CD14-positive monocyte (primary cell): ENCODE results near the gene TNFRSF19. TPM values are rescaled to one million over a fixed set of nuclear protein-coding genes. Genes with fewer than 3 reads are reported as not detected.

ENCODE experiments used
- DNase-seq, 3 donors: peaks; one replicate each; pipeline ENCODE4 v3.0.0-alpha.2; 2011 to 2022
- H2AFZ ChIP-seq: 2 replicates; pipeline ENCODE4 v1.6.0; 2012; ENCODE audit warnings: mild to moderate bottlenecking, low read depth, low read length, inconsistent platforms; ENCODE audit not compliant: insufficient read depth, poor library complexity, severe bottlenecking
- H3K27ac ChIP-seq, 2 donors: 1 replicate in 1 of 2; 2 replicates in 1 of 2; pipeline ENCODE4 v1.5.1; 2012 to 2013; ENCODE audit warnings: low read length in 2 of 2, control low read depth in 1 of 2, inconsistent platforms in 1 of 2, low read depth in 1 of 2, mild to moderate bottlenecking in 1 of 2
- H3K27me3 ChIP-seq, 2 donors: one replicate each; pipeline versions ENCODE4 v1.6.0 to v1.6.1; 2011 to 2013; ENCODE audit warnings: low read length in 2 of 2; ENCODE audit not compliant: control insufficient read depth in 2 of 2, insufficient read depth in 2 of 2
- H3K36me3 ChIP-seq, 2 donors: replicated peaks in 1 of 2; 1 replicate in 1 of 2; 2 replicates in 1 of 2; pipeline versions ENCODE4 v1.5.1 to v1.6.1; 2012 to 2013; ENCODE audit warnings: low read length in 2 of 2, control low read depth in 1 of 2, inconsistent platforms in 1 of 2, mild to moderate bottlenecking in 1 of 2; ENCODE audit not compliant: insufficient read depth in 2 of 2, control insufficient read depth in 1 of 2
- H3K4me1 ChIP-seq, 2 donors: 1 replicate in 1 of 2; 2 replicates in 1 of 2; pipeline versions ENCODE4 v1.5.1 to v1.6.1; 2012 to 2013; ENCODE audit warnings: low read length in 2 of 2, control low read depth in 1 of 2, inconsistent platforms in 1 of 2, mild to moderate bottlenecking in 1 of 2, moderate library complexity in 1 of 2; ENCODE audit not compliant: insufficient read depth in 2 of 2, control insufficient read depth in 1 of 2
- H3K4me2 ChIP-seq: replicated peaks from 2 replicates; pipeline ENCODE3; 2012; ENCODE audit warnings: low read length, moderate library complexity, mild to moderate bottlenecking; ENCODE audit not compliant: poor library complexity, severe bottlenecking; ENCODE audit errors: extremely low read depth
- H3K4me3 ChIP-seq, 3 experiments: fragments of 200-600 bp in 1 of 3; sonication (generic) in 1 of 3; replicated peaks in 1 of 3; 1 replicate in 2 of 3; 2 replicates in 1 of 3; pipeline ENCODE4 v1.5.1; 2011 to 2013; ENCODE audit warnings: low read length in 3 of 3, mild to moderate bottlenecking in 3 of 3, control low read depth in 2 of 3, low read depth in 2 of 3, inconsistent platforms in 1 of 3, moderate library complexity in 1 of 3
- H3K79me2 ChIP-seq: 2 replicates; pipeline ENCODE4 v1.6.0; 2012; ENCODE audit warnings: mild to moderate bottlenecking, control low read depth, inconsistent platforms, low read length, moderate library complexity; ENCODE audit not compliant: insufficient read depth
- H3K9ac ChIP-seq: 2 replicates; pipeline ENCODE4 v1.6.0; 2017; ENCODE audit warnings: low read length, mild to moderate bottlenecking; ENCODE audit not compliant: insufficient read depth, poor library complexity, severe bottlenecking
- H3K9me3 ChIP-seq, 2 donors: replicated peaks in 1 of 2; 1 replicate in 1 of 2; 2 replicates in 1 of 2; pipeline versions ENCODE4 v1.5.1 to v1.6.1; 2012 to 2013; ENCODE audit warnings: low read length in 2 of 2, control low read depth in 1 of 2; ENCODE audit not compliant: control insufficient read depth in 1 of 2, insufficient read depth in 1 of 2
- H4K20me1 ChIP-seq: 2 replicates; pipeline ENCODE4 v1.6.0; 2012; ENCODE audit warnings: mild to moderate bottlenecking, low read length, control low read depth, moderate library complexity; ENCODE audit not compliant: insufficient read depth
- H3K27ac Mint-ChIP-seq, 7 donors: one replicate each; pipeline ENCODE4 v1.8.0; 2020; ENCODE audit warnings: mild to moderate bottlenecking in 7 of 7, mixed read lengths in 7 of 7, moderate library complexity in 6 of 7, inconsistent platforms in 2 of 7
- H3K27me3 Mint-ChIP-seq, 3 donors: one replicate each; pipeline ENCODE4 v1.8.0; 2021 to 2022; ENCODE audit warnings: low read depth in 3 of 3, mild to moderate bottlenecking in 3 of 3, mixed read lengths in 3 of 3, moderate library complexity in 3 of 3, inconsistent platforms in 1 of 3
- H3K36me3 Mint-ChIP-seq, 2 donors: one replicate each; pipeline ENCODE4 v1.8.0; 2020; ENCODE audit warnings: mixed read lengths in 2 of 2, inconsistent platforms in 1 of 2, mild to moderate bottlenecking in 1 of 2
- H3K4me1 Mint-ChIP-seq: one replicate; pipeline ENCODE4 v1.8.0; 2020; ENCODE audit warnings: mild to moderate bottlenecking, mixed read lengths
- H3K4me3 Mint-ChIP-seq, 2 donors: one replicate each; pipeline ENCODE4 v1.8.0; 2020; ENCODE audit warnings: mild to moderate bottlenecking in 2 of 2, mixed read lengths in 2 of 2, moderate library complexity in 1 of 2
- H3K9me3 Mint-ChIP-seq, 7 donors: one replicate each; pipeline ENCODE4 v1.8.0; 2020 to 2022; ENCODE audit warnings: mixed read lengths in 7 of 7, mild to moderate bottlenecking in 6 of 7, moderate library complexity in 6 of 7, inconsistent platforms in 2 of 7
- WGBS: methylation state at CpG from one replicate; pipeline ENCODE4 v1.1.5; 2013; ENCODE audit warnings: missing lambda C conversion rate; ENCODE audit not compliant: insufficient coverage; 5-methylcytosine and 5-hydroxymethylcytosine counted together
- intact Hi-C, 2 donors: fragments of 100-400 bp; cut with micrococcal nuclease; formaldehyde crosslinking; loops; one replicate each; pipeline versions ENCODE4 v1.15.0 to v1.15.1; 2023
- polyA plus RNA-seq, 3 donors: library from polyadenylated mRNA; depleted of rRNA in 1 of 3; unstranded in 2 of 3; stranded (reverse) in 1 of 3; fragments of 300-500 nt in 2 of 3; fragments of >200 nt in 1 of 3; fragmentation: Illumina TruSeq in 2 of 3; gene quantifications; 1 replicate in 2 of 3; 2 replicates in 1 of 3; pipeline ENCODE4 v1.2.3, GENCODE V29; 2012 to 2021
- TF ChIP-seq, protein P1 (sequence below): fragments of 200-600 bp; IDR thresholded peaks from one replicate; pipeline ENCODE4 v1.8.0; 2022; ENCODE audit warnings: antibody characterized with exemption, mild to moderate bottlenecking

Gene TNFRSF19
- polyA plus RNA-seq, 3 donors, result 0.11 TPM; not detected in 2

DNA sequence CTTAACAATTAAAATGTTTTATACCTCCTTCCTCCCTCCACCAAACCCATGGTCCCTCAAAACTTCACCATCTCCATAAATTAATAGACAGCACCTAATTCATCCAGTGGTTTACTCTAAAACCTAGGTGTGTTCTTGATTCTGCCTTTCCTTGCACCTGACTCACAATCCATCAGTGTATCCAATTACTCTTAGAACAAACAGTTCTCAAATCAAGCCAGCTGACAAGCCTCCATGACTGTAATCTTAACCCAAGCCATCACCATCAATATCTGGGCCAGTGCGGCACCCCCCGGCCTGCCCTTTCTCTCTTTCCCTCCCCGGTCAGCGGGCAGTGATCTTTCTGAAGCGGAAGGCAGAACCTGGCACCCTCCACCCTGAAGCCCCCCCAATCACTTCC lies 75.6 kb downstream of the TNFRSF19 start:
- no peak for DNase-seq
- Histone ChIP-seq H3K9ac (no peak overlapping the region), H3K4me1 (no peaks in the 10 kb centered on the region), H4K20me1 (no peaks in the 10 kb centered on the region), H3K4me3 (no peak overlapping the region), H3K4me2 (no peak overlapping the region), H2AFZ (no peak overlapping the region), H3K27ac (no peak overlapping the region), H3K79me2 (no peaks in the 10 kb centered on the region), H3K36me3 (no peaks in the 10 kb centered on the region), H3K9me3 (peaks cover 0 to 7% of the 10 kb centered on the region in 2 donors), H3K27me3 (no peaks in the 10 kb centered on the region)
- 100% methylated on average over 3 of the region's 5 CpGs for WGBS
- Mint-ChIP-seq H3K4me3 (no peak overlapping the region), H3K9me3 (peaks cover 11 to 15% (median 13%) of the 10 kb centered on the region in 7 donors), H3K27ac (no peak overlapping the region), H3K27me3 (no peaks in the 10 kb centered on the region), H3K4me1 (peaks cover 3% of the 10 kb centered on the region), H3K36me3 (no peaks in the 10 kb centered on the region)
- intact Hi-C loops, result no loop called here
- TF ChIP-seq, protein P1, sequence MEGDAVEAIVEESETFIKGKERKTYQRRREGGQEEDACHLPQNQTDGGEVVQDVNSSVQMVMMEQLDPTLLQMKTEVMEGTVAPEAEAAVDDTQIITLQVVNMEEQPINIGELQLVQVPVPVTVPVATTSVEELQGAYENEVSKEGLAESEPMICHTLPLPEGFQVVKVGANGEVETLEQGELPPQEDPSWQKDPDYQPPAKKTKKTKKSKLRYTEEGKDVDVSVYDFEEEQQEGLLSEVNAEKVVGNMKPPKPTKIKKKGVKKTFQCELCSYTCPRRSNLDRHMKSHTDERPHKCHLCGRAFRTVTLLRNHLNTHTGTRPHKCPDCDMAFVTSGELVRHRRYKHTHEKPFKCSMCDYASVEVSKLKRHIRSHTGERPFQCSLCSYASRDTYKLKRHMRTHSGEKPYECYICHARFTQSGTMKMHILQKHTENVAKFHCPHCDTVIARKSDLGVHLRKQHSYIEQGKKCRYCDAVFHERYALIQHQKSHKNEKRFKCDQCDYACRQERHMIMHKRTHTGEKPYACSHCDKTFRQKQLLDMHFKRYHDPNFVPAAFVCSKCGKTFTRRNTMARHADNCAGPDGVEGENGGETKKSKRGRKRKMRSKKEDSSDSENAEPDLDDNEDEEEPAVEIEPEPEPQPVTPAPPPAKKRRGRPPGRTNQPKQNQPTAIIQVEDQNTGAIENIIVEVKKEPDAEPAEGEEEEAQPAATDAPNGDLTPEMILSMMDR, result no peak

DNA sequence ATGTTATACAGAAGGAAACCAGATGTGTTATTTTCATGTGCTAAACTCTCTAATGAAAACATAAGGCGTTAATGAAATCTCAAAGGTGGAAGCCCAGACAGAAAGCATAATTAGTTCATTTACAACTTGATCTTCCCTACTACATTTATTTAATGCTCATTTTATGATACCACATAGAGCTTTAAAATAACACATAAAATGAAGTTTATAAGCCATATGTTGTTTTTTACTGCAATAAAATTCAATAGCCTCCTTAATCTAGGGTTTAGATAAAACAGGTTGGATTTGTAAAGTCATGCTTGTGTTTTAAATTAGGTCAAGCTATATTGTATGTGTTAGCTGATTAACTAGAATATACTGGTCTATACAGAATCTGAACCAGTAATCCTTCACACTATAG lies 81.2 kb downstream of the TNFRSF19 start:
- H3K27me3 ChIP-seq, result no peaks in the 10 kb centered on the region
- no peak overlapping the region for H3K27ac ChIP-seq
- H3K4me1 Mint-ChIP-seq, result peaks cover under 1% of the 10 kb centered on the region
- TF ChIP-seq, protein P1, result no peak
- H3K9me3 Mint-ChIP-seq, result peaks cover 0 to 5% (median 3%) of the 10 kb centered on the region in 7 donors
- no peaks in the 10 kb centered on the region for H3K36me3 Mint-ChIP-seq
- H2AFZ ChIP-seq, result no peak overlapping the region
- no peak for DNase-seq
- intact Hi-C loops, result no loop called here
- no peak overlapping the region for H3K9ac ChIP-seq
- H3K27ac Mint-ChIP-seq, result no peak overlapping the region
- no peaks in the 10 kb centered on the region for H3K4me1 ChIP-seq
- no peak overlapping the region for H3K4me3 Mint-ChIP-seq
- no peaks in the 10 kb centered on the region for H3K36me3 ChIP-seq
- no peak overlapping the region for H3K4me3 ChIP-seq
- WGBS, result no CpG with 5 or more reads among the region's 1 CpG
- H3K79me2 ChIP-seq, result no peaks in the 10 kb centered on the region
- H4K20me1 ChIP-seq, result no peaks in the 10 kb centered on the region
- no peak overlapping the region for H3K4me2 ChIP-seq
- no peaks in the 10 kb centered on the region for H3K27me3 Mint-ChIP-seq
- no peaks in the 10 kb centered on the region for H3K9me3 ChIP-seq
